Fibroblast of lung (primary cell): ENCODE measurements around the gene BLOC1S1. TPM values are rescaled to one million over a fixed set of nuclear protein-coding genes. Genes with fewer than 3 reads are reported as not detected.

Source experiments
- DNase-seq, 2 donors: peaks; one replicate each; pipeline versions ENCODE4 v3.0.0 to v3.0.0-alpha.2; 2010; ENCODE audit warnings: low read depth in 2 of 2
- H2AFZ ChIP-seq: 2 replicates; pipeline ENCODE4 v1.5.1; 2012; ENCODE audit warnings: low read length, control low read depth, inconsistent platforms
- H3K27ac ChIP-seq: 2 replicates; pipeline ENCODE4 v1.5.1; 2011; ENCODE audit warnings: low read length, control low read depth; ENCODE audit not compliant: insufficient read depth
- H3K27me3 ChIP-seq: 2 replicates; pipeline ENCODE4 v1.5.1; 2011; ENCODE audit warnings: mild to moderate bottlenecking, low read length; ENCODE audit not compliant: control insufficient read depth, insufficient read depth
- H3K36me3 ChIP-seq: 2 replicates; pipeline ENCODE4 v1.5.1; 2011; ENCODE audit warnings: low read length; ENCODE audit not compliant: control insufficient read depth, insufficient read depth
- H3K4me1 ChIP-seq: 2 replicates; pipeline ENCODE4 v1.5.1; 2011; ENCODE audit warnings: low read length; ENCODE audit not compliant: control insufficient read depth, insufficient read depth; ENCODE audit errors: extremely low read depth
- H3K4me2 ChIP-seq: 2 replicates; pipeline ENCODE4 v1.5.1; 2011; ENCODE audit warnings: low read length, control low read depth; ENCODE audit not compliant: insufficient read depth; ENCODE audit errors: extremely low read depth
- H3K4me3 ChIP-seq, 4 experiments: fragments of 200-600 bp in 1 of 4; sonication (generic) in 1 of 4; replicated peaks in 1 of 4; 2 replicates each; pipeline ENCODE4 v1.5.1; 2011 to 2016; ENCODE audit warnings: low read length in 4 of 4, low read depth in 3 of 4, mild to moderate bottlenecking in 3 of 4, control low read depth in 2 of 4, inconsistent platforms in 1 of 4, mixed read lengths in 1 of 4; ENCODE audit not compliant: insufficient read depth in 1 of 4; ENCODE audit errors: control extremely low read depth in 1 of 4
- H3K79me2 ChIP-seq: 2 replicates; pipeline ENCODE4 v1.5.1; 2012; ENCODE audit warnings: mild to moderate bottlenecking, low read length, inconsistent platforms; ENCODE audit not compliant: control insufficient read depth, insufficient read depth
- H3K9ac ChIP-seq: 2 replicates; pipeline ENCODE4 v1.5.1; 2011; ENCODE audit warnings: mild to moderate bottlenecking, low read length, control low read depth; ENCODE audit not compliant: insufficient read depth
- H3K9me3 ChIP-seq: 2 replicates; pipeline ENCODE4 v1.5.1; 2012; ENCODE audit warnings: low read depth, low read length; ENCODE audit not compliant: control insufficient read depth, insufficient read depth
- H4K20me1 ChIP-seq: 2 replicates; pipeline ENCODE4 v1.5.1; 2011; ENCODE audit warnings: low read length; ENCODE audit not compliant: control insufficient read depth, insufficient read depth; ENCODE audit errors: extremely low read depth
- EZH2 ChIP-seq: IDR thresholded peaks from 2 replicates; pipeline ENCODE4 v1.5.1; 2012; ENCODE audit warnings: low read length, control low read depth, mild to moderate bottlenecking; ENCODE audit errors: missing control alignments
- polyA plus RNA-seq, 2 donors: library from polyadenylated mRNA; depleted of rRNA in 1 of 2; stranded (reverse) in 1 of 2; unstranded in 1 of 2; fragments of >200 nt; gene quantifications; 2 replicates each; pipeline ENCODE4 v1.2.1, GENCODE V29; 2011 to 2012; ENCODE audit warnings: missing spikeins in 1 of 2
- total RNA-seq: library from RNA; depleted of rRNA; stranded (reverse); fragments of >200 nt; gene quantifications from 2 replicates; pipeline ENCODE4 v1.2.1, GENCODE V29; 2014
- TF ChIP-seq, protein P1 (sequence below), 2 donors: IDR thresholded peaks in 1 of 2; conservative IDR thresholded peaks in 1 of 2; 1 replicate in 1 of 2; 2 replicates in 1 of 2; pipeline ENCODE4 v1.5.1; 2011 to 2012; ENCODE audit warnings: low read length in 2 of 2, control low read depth in 1 of 2, inconsistent platforms in 1 of 2, low read depth in 1 of 2, mild to moderate bottlenecking in 1 of 2

Gene BLOC1S1
- total and polyA plus RNA-seq, 2 donors (not counting 1 experiment from before 2014, with no cell fraction given) = 103 to 163 TPM

DNA sequence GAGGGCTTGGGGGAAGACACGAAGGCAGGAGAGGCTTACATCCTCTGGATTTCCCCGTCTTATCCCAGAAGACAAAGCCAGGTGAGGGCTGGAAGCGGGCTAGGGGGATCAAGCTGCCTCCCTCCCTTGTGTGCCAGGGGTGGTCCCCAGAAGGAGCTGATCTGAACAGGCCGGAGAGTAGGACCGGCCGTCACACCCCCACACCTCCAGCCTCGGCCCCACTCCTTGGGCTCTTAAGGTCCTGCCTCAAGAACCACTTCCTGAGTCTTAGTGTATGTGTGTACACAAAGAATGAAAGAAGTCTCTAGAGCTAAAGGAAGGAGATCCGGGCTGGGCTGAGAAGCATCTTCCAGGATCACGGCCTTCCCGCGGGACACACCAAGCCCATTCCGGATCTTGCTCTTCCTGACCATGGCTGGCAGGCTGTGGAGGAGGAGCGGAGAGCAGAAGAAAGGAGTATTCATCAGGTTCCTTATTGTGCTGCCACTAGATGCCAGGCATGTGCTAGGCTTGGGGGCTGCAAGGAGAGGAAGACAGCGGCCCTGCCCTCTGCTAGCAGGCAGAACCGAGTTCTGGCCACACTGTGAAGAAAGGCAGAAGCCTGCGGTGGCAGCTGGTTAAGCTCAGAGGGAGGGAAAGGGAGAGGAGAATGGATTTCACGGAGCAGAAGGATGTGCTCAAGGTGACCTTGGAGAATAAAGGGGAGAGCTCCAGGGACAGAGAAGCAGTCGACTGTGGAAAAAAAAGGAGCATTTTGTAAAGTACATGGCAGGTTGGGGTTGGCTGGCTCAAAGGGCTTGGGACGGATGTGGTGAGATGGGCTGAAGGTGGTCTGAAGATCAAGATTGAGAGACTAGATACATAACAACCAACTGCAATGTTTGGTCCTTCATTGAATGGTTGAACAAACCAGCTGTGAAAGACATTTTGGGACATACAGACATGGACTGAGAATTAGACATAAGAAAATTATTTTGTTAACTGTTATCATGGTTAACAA is 14.3 kb downstream of the BLOC1S1 start:
- Histone ChIP-seq H4K20me1 (no peaks in the 10 kb centered on the region), H3K4me3 (peak overlapping the region; percentile 65 to 80 (median 68)), H3K9me3 (no peaks in the 10 kb centered on the region), H3K9ac (peak overlapping the region; percentile 96), H3K27me3 (no peaks in the 10 kb centered on the region), H3K4me1 (peaks cover 17% of the 10 kb centered on the region), H3K27ac (peak overlapping the region; percentile 99), H3K4me2 (peak overlapping the region; percentile 84), H3K36me3 (peaks cover 10% of the 10 kb centered on the region), H2AFZ (no peak overlapping the region), H3K79me2 (peaks cover 44% of the 10 kb centered on the region)
- DNase-seq = peak; percentile 57 to 79
- TF ChIP-seq EZH2 = no peak
- TF ChIP-seq, protein P1, sequence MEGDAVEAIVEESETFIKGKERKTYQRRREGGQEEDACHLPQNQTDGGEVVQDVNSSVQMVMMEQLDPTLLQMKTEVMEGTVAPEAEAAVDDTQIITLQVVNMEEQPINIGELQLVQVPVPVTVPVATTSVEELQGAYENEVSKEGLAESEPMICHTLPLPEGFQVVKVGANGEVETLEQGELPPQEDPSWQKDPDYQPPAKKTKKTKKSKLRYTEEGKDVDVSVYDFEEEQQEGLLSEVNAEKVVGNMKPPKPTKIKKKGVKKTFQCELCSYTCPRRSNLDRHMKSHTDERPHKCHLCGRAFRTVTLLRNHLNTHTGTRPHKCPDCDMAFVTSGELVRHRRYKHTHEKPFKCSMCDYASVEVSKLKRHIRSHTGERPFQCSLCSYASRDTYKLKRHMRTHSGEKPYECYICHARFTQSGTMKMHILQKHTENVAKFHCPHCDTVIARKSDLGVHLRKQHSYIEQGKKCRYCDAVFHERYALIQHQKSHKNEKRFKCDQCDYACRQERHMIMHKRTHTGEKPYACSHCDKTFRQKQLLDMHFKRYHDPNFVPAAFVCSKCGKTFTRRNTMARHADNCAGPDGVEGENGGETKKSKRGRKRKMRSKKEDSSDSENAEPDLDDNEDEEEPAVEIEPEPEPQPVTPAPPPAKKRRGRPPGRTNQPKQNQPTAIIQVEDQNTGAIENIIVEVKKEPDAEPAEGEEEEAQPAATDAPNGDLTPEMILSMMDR (conservative IDR thresholded peaks at IDR 0.05 in 1 of 2, IDR thresholded peaks at IDR 0.05 in 1 of 2; ENCODE audit: low read depth in 1 of 2, low read length in 2 of 2) = peak in 1 of 2 donors; percentile 3

DNA sequence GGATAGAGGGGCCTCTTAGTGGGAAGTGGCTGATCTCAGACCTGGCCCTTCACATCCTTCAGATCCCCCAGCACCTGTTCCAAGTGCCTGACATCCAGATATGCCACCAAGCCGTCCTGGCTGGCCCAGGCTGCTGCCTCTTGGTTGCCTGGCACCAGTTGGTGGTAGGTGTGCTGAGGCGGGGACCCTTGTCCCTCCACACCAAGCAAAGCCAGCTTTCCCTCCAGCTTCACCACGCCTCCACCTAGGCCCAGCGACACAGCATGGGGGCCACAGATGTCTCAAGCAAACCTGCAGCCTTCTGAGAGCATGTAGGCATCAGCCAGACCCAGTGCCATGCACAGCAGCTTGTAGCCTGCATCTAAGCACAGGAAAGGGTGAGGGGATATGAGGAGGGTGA is 16.4 kb downstream of the BLOC1S1 start:
- Histone ChIP-seq H3K4me3 (peak overlapping the region in 1 of 4 experiments; percentile 7), H3K27ac (no peak overlapping the region), H2AFZ (no peak overlapping the region), H3K36me3 (no peaks in the 10 kb centered on the region), H3K4me1 (peaks cover 5% of the 10 kb centered on the region), H3K9me3 (no peaks in the 10 kb centered on the region), H4K20me1 (no peaks in the 10 kb centered on the region), H3K79me2 (peaks cover 22% of the 10 kb centered on the region), H3K27me3 (no peaks in the 10 kb centered on the region), H3K9ac (no peak overlapping the region), H3K4me2 (no peak overlapping the region)
- TF ChIP-seq, protein P1 (conservative IDR thresholded peaks at IDR 0.05 in 1 of 2, IDR thresholded peaks at IDR 0.05 in 1 of 2; ENCODE audit: low read depth in 1 of 2, low read length in 2 of 2) = no peak
- TF ChIP-seq EZH2 = no peak
- DNase-seq = no peak

DNA sequence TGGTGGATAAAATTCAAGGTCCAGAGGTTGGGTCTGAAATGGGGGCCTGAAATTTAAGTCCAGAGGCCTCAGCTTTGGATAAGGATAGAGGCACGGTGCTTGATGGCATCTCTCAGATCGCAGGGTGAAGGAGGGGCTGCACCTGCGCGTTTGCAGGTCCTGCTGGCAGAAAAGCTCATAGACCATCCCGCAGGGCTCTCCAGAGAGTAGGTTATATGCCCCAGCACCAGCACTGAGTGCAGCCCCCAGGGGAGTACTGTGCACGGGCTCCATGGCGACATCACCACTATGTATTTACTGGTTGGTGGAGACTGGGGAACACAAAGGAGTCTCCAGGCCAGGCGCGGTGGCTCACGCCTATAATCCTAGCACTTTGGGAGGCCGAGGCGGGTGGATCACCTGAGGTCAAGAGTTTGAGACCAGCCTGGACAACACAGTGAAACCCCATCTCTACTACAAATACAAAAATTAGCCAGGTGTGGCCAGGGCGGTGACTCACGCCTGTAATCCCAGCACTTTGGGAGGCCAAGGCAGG is 17.2 kb downstream of the BLOC1S1 start:
- Histone ChIP-seq H3K9me3 (no peaks in the 10 kb centered on the region), H3K27ac (no peak overlapping the region), H3K27me3 (no peaks in the 10 kb centered on the region), H2AFZ (no peak overlapping the region), H3K4me2 (no peak overlapping the region), H3K79me2 (peaks cover 14% of the 10 kb centered on the region), H3K4me3 (no peak overlapping the region), H3K9ac (no peak overlapping the region), H4K20me1 (no peaks in the 10 kb centered on the region), H3K36me3 (no peaks in the 10 kb centered on the region), H3K4me1 (peaks cover 11% of the 10 kb centered on the region)
- DNase-seq = no peak
- TF ChIP-seq, protein P1 (conservative IDR thresholded peaks at IDR 0.05 in 1 of 2, IDR thresholded peaks at IDR 0.05 in 1 of 2; ENCODE audit: low read depth in 1 of 2, low read length in 2 of 2) = no peak
- TF ChIP-seq EZH2 = no peak
